ENCODE results near the gene HGD.

HGD gene

DNA sequence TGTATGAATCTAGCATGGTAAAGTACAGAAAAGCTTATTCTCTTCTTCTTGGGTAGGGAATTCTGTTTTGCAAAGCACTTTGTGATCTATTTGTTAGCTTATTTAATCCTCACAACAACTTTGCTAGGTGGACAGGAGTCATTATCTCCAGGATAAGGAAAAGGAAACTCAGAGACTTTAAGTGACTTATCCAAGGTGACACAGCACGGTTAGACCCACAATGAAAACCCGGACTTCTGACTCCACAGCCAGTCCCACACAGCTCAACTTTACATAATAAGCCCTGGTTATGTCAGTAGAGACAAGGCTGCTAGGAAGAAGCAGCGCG, 86.3 kb downstream of the HGD start:
- no peak for DNase-seq

- no peak for DNase-seq
Measured at GRCh38 chr3:120587332-120587975, 94.6 kb downstream of the HGD start.
